K562 (cell line): ENCODE measurements around the gene PRAC2. TPM values are rescaled to one million over a fixed set of nuclear protein-coding genes. Genes with fewer than 3 reads are reported as not detected.

Source experiments
- ADNP ChIP-seq: fragments of 200-800 bp; sonication (Bioruptor generic); IDR thresholded peaks from 2 replicates; pipeline ENCODE4 v1.6.1; 2016; ENCODE audit warnings: missing genetic modification characterization, missing compliant biosample characterization
- CBX8 ChIP-seq: fragments of 200-600 bp; sonication (generic); IDR thresholded peaks from 2 replicates; pipeline ENCODE4 v1.6.1; 2012; ENCODE audit warnings: borderline replicate concordance, mixed run types, low read depth, mild to moderate bottlenecking, moderate library complexity, mixed read lengths, low read length, control low read depth, inconsistent platforms; ENCODE audit not compliant: poor library complexity, severe bottlenecking; ENCODE audit errors: extremely low read depth
- CC2D1A ChIP-seq: fragments of 450-650 bp; IDR thresholded peaks from 2 replicates; pipeline ENCODE4 v1.6.1; 2017; ENCODE audit warnings: mild to moderate bottlenecking
- CEBPB ChIP-seq: fragments of 450-650 bp; IDR thresholded peaks from 2 replicates; pipeline ENCODE4 v1.6.1; 2016; ENCODE audit warnings: missing genetic modification characterization, missing compliant biosample characterization
- CEBPG ChIP-seq, 3 experiments: fragments of 200-800 bp in 1 of 3; sonication (Bioruptor generic) in 1 of 3; sonication (generic) in 1 of 3; formaldehyde crosslinking in 1 of 3; IDR thresholded peaks in 2 of 3; conservative IDR thresholded peaks in 1 of 3; 2 replicates each; pipeline versions ENCODE4 v1.6.1 to v1.8.0; 2016 to 2022; ENCODE audit warnings: missing compliant biosample characterization in 2 of 3, missing genetic modification characterization in 2 of 3, mild to moderate bottlenecking in 1 of 3, missing genetic modification reagents in 1 of 3
- MAFK ChIP-seq: IDR thresholded peaks from 2 replicates; pipeline ENCODE4 v1.6.1; 2011; ENCODE audit warnings: low read length, improper control_type of control experiment
- MBD2 ChIP-seq: sonication (generic); IDR thresholded peaks from 2 replicates; pipeline ENCODE4 v1.6.1; 2016; ENCODE audit warnings: low read depth, borderline replicate concordance
- NCOR1 ChIP-seq: fragments of 450-650 bp; IDR thresholded peaks from 2 replicates; pipeline ENCODE4 v1.6.1; 2016; ENCODE audit warnings: mild to moderate bottlenecking, moderate library complexity
- NFXL1 ChIP-seq: fragments of 450-650 bp; formaldehyde crosslinking; IDR thresholded peaks from 2 replicates; pipeline ENCODE4 v1.4.0; 2021; ENCODE audit warnings: mild to moderate bottlenecking
- SIN3A ChIP-seq, 2 experiments: fragments of 150-350 bp in 1 of 2; IDR thresholded peaks; 2 replicates each; pipeline ENCODE4 v1.6.1; 2011 to 2016; ENCODE audit warnings: borderline replicate concordance in 2 of 2, low read depth in 2 of 2, low read length in 2 of 2, mild to moderate bottlenecking in 2 of 2, moderate library complexity in 2 of 2; ENCODE audit not compliant: control insufficient read depth in 1 of 2
- TAF1 ChIP-seq: IDR thresholded peaks from 2 replicates; pipeline ENCODE4 v1.6.1; 2011; ENCODE audit warnings: mild to moderate bottlenecking, low read length, moderate library complexity; ENCODE audit not compliant: insufficient read depth, control insufficient read depth, severe bottlenecking; ENCODE audit errors: extremely low read depth
- ZC3H11A ChIP-seq: IDR thresholded peaks from 2 replicates; pipeline ENCODE4 v1.6.1; 2012; ENCODE audit warnings: low read depth, low read length, improper control_type of control experiment
- ZFP36 ChIP-seq: fragments of 150-350 bp; IDR thresholded peaks from 2 replicates; pipeline ENCODE4 v1.6.1; 2018; ENCODE audit warnings: low read length, low read depth; ENCODE audit not compliant: partially characterized antibody
- ZSCAN29 ChIP-seq: fragments of 450-650 bp; IDR thresholded peaks from 2 replicates; pipeline ENCODE4 v1.6.1; 2017
- polyA plus RNA-seq, 8 experiments: library from polyadenylated mRNA; depleted of rRNA in 4 of 8; stranded (reverse) in 5 of 8; unstranded in 3 of 8; fragments of >200 nt; fragmentation: Nextera tagmentation in 2 of 8; fragmentation: Illumina TruSeq in 1 of 8; extraction: Ambion mirVana in 2 of 8; extraction: Trizol in 1 of 8; gene quantifications; 2 replicates each; pipeline versions ENCODE4 v1.2.1 to v1.2.3, GENCODE V29; 2011 to 2014; ENCODE audit warnings: inconsistent platforms in 1 of 8, missing spikeins in 1 of 8
- total RNA-seq, 7 experiments: library from RNA; depleted of rRNA in 6 of 7; stranded (reverse); fragments of >200 nt in 6 of 7; fragmentation: Illumina TruSeq in 2 of 7; extraction: Trizol in 2 of 7; gene quantifications; 2 replicates each; pipeline versions ENCODE4 v1.2.1 to v1.2.3, GENCODE V29; 2011 to 2021; ENCODE audit warnings: low replicate concordance in 1 of 7
- TF ChIP-seq, protein P1 (sequence below): sonication (generic); IDR thresholded peaks from 2 replicates; pipeline ENCODE4 v1.6.1; 2016
- TF ChIP-seq, protein P2 (sequence below): sonication (generic); formaldehyde crosslinking; IDR thresholded peaks from 2 replicates; pipeline ENCODE4 v1.4.0; 2020; ENCODE audit warnings: mild to moderate bottlenecking, missing genetic modification reagents

The PRAC2 gene
- total and polyA plus RNA-seq, 9 of the 15 experiments (the other 6 are each of a cell fraction or from before 2014, with no cell fraction given) = not detected

DNA sequence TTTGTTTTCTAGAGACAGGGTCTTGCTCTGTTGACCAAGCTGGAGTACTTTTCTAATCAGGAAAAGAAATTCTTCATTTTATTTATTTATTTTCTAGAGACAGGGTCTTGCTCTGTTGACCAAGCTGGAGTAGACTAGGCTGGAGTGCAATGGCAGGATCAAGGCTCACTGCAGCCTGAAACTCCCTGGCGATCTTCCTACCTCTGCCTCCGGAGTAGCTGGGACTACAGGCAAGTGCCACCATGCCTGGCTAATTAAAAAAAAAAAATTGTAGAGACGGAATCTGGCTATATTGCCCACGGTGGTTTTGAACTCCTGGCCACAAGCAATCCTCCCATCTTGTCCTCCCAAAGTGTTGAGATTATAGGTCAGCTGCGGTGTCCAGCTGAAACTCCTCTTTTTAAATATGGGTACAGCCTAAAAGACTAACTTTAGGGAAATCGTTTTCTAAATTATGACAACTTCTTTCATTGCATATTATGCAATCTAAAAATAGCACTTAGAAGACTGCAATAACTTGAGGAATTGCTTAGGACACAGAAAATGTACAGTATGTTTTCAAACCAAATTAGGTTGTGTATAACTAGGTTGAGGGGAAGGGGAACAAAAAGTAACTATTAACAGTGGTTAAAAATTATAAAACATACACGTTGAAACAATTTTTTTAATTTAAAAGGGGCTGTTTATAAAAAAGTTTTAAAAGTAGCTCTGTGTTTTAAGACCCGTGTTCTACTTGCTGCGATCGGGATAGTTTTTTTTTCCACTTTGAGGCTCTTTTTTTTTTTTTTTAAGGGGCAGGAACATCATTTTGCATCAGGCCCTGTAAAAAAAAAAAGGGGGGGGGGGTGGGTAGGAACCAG is 5.4 kb upstream of the PRAC2 start (continued):
- TF ChIP-seq CEBPG (CRISPR knock-in tag; IDR thresholded peaks at IDR 0.05) = no peak
- TF ChIP-seq CEBPG (tag; conservative IDR thresholded peaks at IDR 0.05 in 1 of 2, IDR thresholded peaks at IDR 0.05 in 1 of 2) = peak in 1 of 2 experiments; percentile 33; a peak in 2 of 4 replicates
- TF ChIP-seq, protein P1, sequence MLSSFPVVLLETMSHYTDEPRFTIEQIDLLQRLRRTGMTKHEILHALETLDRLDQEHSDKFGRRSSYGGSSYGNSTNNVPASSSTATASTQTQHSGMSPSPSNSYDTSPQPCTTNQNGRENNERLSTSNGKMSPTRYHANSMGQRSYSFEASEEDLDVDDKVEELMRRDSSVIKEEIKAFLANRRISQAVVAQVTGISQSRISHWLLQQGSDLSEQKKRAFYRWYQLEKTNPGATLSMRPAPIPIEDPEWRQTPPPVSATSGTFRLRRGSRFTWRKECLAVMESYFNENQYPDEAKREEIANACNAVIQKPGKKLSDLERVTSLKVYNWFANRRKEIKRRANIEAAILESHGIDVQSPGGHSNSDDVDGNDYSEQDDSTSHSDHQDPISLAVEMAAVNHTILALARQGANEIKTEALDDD = no peak
- no peak for TF ChIP-seq CC2D1A
- no peak for TF ChIP-seq MAFK
- TF ChIP-seq ZSCAN29 = no peak
- TF ChIP-seq ZC3H11A = no peak
- TF ChIP-seq TAF1 = no peak
- TF ChIP-seq ZFP36 = peak; percentile 12
- TF ChIP-seq, protein P2, sequence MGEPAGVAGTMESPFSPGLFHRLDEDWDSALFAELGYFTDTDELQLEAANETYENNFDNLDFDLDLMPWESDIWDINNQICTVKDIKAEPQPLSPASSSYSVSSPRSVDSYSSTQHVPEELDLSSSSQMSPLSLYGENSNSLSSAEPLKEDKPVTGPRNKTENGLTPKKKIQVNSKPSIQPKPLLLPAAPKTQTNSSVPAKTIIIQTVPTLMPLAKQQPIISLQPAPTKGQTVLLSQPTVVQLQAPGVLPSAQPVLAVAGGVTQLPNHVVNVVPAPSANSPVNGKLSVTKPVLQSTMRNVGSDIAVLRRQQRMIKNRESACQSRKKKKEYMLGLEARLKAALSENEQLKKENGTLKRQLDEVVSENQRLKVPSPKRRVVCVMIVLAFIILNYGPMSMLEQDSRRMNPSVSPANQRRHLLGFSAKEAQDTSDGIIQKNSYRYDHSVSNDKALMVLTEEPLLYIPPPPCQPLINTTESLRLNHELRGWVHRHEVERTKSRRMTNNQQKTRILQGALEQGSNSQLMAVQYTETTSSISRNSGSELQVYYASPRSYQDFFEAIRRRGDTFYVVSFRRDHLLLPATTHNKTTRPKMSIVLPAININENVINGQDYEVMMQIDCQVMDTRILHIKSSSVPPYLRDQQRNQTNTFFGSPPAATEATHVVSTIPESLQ (CRISPR knock-in tag) = no peak
- peak; percentile 93 for TF ChIP-seq CBX8
- TF ChIP-seq MBD2 = no peak
- no peak for TF ChIP-seq NCOR1
- TF ChIP-seq NFXL1 (CRISPR knock-in tag) = no peak
- peak; percentile 24; the same call in 1 of the 2 replicates for TF ChIP-seq CEBPB (tag)
- no peak for TF ChIP-seq SIN3A (IDR thresholded peaks at IDR 0.05; ENCODE audit: borderline replicate concordance in 2 of 2, control insufficient read depth in 1 of 2, low read depth in 2 of 2, low read length in 2 of 2)
- no peak for TF ChIP-seq ADNP (tag)
